AG04449 (cell line): ENCODE results near the gene ODF4.
"Not testable (repeated sequence)": the region's sequence is repeated elsewhere in the genome, so short reads cannot be mapped to it uniquely, and the experiment has no call there.

Experiments used
- CTCF ChIA-PET: fragments of 350-600 bp; formaldehyde crosslinking; extraction: SDS; loops from one replicate; lab custom pipeline; 2021; ENCODE audit warnings: antibody characterized with exemption; lab: Yijun Ruan, JAX
- POLR2A ChIA-PET: fragments of 400-600, 350-600 bp; formaldehyde crosslinking; extraction: SDS; loops from one replicate; lab custom pipeline; 2020; ENCODE audit warnings: antibody characterized with exemption, inconsistent platforms; lab: Yijun Ruan, JAX
- DNase-seq: peaks from one replicate; pipeline ENCODE4 v3.0.0-alpha.2; 2010; ENCODE audit warnings: low read depth, low spot score
- H3K4me3 ChIP-seq: 2 replicates; pipeline ENCODE4 v1.5.1; 2011; ENCODE audit warnings: low read depth, mild to moderate bottlenecking, control low read depth, low read length
- TF ChIP-seq, protein P1 (sequence below): IDR thresholded peaks from one replicate; pipeline ENCODE4 v1.5.1; 2011; ENCODE audit warnings: mild to moderate bottlenecking, moderate library complexity, low read length, control low read depth, inconsistent platforms; ENCODE audit not compliant: insufficient read depth; ENCODE audit errors: missing control alignments

Gene ODF4

DNA sequence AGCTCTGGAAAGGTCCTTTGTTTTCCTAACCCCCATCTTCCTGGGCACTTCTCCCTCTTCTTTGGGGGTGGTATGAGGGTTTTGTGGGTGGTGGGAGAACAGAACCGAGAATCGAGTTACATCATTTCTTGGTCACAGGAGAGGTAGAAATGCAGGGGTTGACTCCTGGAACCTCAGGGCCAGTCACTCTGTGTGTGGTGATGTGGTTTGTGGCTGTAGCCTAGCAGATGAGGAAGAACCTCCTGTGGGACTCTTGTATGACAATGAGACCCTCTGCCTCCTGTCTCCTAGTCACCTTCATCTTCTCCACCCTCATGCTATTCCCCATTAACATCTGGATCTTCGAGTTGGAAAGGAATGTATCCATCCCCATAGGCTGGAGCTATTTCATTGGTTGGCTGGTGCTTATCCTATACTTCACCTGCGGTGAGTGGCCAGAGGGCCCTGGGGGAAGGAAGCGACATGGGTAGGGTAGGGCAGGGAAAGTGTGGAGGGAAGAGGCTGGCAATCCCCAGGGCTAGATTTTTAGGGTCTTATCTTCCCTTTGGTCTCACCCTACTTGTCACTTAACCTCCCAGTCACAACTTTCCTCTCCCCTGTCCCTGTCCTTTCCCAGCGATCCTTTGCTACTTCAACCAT, 5.5 kb downstream of the ODF4 start:
- ChIA-PET POLR2A (no interaction called here), CTCF (interaction anchor here (1.9 kb wide), 1 partner anchor 44 kb away, joined by 6 read pairs; no protein-coding TSS in a partner anchor)
- DNase-seq = no peak
- no peak overlapping the region for H3K4me3 ChIP-seq
- TF ChIP-seq, protein P1, sequence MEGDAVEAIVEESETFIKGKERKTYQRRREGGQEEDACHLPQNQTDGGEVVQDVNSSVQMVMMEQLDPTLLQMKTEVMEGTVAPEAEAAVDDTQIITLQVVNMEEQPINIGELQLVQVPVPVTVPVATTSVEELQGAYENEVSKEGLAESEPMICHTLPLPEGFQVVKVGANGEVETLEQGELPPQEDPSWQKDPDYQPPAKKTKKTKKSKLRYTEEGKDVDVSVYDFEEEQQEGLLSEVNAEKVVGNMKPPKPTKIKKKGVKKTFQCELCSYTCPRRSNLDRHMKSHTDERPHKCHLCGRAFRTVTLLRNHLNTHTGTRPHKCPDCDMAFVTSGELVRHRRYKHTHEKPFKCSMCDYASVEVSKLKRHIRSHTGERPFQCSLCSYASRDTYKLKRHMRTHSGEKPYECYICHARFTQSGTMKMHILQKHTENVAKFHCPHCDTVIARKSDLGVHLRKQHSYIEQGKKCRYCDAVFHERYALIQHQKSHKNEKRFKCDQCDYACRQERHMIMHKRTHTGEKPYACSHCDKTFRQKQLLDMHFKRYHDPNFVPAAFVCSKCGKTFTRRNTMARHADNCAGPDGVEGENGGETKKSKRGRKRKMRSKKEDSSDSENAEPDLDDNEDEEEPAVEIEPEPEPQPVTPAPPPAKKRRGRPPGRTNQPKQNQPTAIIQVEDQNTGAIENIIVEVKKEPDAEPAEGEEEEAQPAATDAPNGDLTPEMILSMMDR = no peak

DNA sequence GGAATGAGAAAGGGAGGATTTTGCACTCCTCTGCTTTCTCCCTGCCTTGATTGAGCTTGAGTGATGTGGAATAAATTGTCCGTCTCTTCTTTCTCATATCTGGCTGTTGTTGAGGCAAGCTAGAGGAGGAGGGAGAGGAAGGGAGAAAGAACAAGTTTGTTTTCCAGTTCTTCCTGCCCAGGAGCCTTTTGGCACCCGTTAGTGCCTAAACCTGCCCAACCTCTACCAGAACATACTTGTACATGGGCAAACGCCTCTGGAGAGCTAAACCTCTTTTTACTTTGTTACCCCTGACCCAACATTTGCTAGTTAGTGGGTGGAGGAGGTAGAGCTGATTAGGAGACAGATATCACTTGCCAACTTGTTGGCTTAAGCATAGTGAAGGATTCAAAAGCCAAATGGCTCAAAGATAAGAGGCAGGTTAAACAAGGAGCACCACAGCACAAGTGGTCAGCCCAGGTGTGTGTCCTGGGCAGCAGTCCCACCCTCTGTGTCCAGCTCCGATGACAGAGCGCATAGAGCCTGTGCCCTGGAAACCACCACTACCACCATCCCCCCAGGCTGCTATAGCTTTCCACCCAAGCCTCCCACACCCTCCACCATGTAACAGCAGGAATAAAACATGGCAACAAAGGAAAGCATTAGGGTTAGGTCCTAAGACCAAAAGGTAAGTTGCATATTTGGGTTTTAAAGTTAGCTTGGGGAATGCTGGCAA, 6.5 kb downstream of the ODF4 start:
- ChIA-PET POLR2A (no interaction called here), CTCF (interaction anchor here (0.8 to 1.2 kb wide), 2 partner anchors 11 to 36 kb away, joined by 3 read pairs; no protein-coding TSS in a partner anchor)
- TF ChIP-seq, protein P1 = no peak
- H3K4me3 ChIP-seq = no peak overlapping the region
- no peak for DNase-seq

DNA sequence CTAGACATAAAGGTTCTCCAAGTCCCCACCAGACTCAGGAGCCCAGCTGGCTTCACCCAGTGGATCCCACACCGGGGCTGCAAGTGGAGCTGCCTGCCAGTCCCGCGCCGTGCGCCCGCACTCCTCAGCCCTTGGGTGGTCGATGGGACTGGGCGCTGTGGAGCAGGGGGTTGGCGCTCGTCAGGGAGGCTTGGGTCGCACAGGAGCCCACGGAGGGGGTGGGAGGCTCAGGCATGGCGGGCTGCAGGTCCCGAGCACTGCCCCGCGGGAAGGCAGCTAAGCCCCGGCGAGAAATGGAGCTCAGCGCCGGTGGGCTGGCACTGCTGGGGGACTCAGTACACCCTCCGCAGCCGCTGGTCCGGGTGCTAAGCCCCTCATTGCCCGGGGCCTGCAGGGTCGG, 7.4 kb downstream of the ODF4 start:
- POLR2A ChIA-PET, DNase-seq, H3K4me3 ChIP-seq: not testable (repeated sequence)
- CTCF ChIA-PET = interaction anchor here (0.8 to 1.2 kb wide), 2 partner anchors 12 to 35 kb away, joined by 3 read pairs; no protein-coding TSS in a partner anchor

DNA sequence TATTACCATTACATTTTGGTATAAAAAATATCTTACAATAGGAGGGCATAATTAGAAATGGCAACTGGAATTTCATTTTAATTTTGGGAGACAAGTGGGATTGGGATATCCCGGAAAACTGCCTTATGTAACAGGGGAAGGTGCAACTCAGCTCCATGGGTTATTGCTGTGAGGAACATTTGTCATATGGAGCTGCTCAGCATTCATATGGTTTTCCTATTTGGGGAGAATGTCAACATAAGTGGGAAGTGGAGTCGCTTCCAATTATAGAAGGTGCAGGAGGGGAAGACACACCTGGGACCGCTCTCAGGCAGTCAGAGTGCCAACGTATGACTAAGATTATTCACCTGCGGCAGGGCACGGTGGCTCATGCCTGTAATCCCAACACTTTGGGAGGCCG, 10.7 kb downstream of the ODF4 start:
- CTCF ChIA-PET = no interaction called here
- TF ChIP-seq, protein P1 = no peak
- no peak for DNase-seq
- H3K4me3 ChIP-seq = no peak overlapping the region
- POLR2A ChIA-PET = no interaction called here

DNA sequence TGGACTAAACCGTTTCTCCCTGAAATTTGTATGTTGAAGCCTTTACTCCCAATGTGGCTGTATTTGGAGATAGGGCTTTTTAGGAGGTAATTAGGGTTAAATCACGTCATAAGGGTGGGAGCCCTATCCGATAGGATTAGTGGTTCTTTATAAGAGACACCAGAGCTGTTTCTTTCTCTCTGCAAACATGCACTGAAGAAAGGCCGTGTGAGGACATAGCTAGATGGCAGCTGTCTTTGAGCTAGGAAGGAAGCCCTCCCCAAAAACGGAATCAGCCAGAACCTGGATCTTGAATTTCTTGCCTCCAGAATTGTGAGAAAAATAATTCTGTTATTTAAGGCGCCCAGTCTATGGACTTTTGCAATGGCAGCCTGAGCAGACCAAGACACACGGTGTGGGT, 14.1 kb downstream of the ODF4 start:
- H3K4me3 ChIP-seq = no peak overlapping the region
- CTCF ChIA-PET = no interaction called here
- POLR2A ChIA-PET = no interaction called here
- DNase-seq = no peak
- TF ChIP-seq, protein P1 = no peak

DNA sequence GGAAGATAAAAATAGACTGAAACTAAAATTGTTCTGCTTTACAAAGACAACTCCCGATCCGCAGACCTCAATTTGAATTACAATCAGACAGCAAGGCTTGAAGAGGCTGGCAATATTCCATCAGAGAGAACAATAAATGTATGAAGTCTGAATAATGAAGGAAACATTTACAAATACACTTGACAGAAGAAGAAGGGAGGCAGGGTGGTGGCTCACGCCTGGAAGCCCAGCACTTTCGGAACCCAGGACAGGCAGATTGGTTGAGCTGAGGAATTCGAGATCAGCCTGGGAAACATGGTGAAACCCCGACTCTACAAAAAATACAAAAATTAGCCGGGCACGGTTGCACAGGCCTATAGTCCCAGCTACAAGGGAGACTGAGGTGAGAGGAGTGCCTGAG, 14.6 kb downstream of the ODF4 start:
- DNase-seq = no peak
- TF ChIP-seq, protein P1 = no peak
- ChIA-PET POLR2A (no interaction called here), CTCF (no interaction called here)
- no peak overlapping the region for H3K4me3 ChIP-seq
